GM11168 (cell line): ENCODE measurements around the gene TMEM209.
"Not testable (repeated sequence)": the region's sequence is repeated elsewhere in the genome, so short reads cannot be mapped to it uniquely, and the experiment has no call there.

ENCODE experiments used
- in situ Hi-C: fragments of 300-500 bp; cut with MboI; formaldehyde crosslinking; loops from one replicate; pipeline ENCODE4 v1.12.0; 2022; ENCODE audit warnings: low sequenced_read_pairs; ENCODE audit not compliant: unreplicated experiment

Gene TMEM209

GRCh38 chr7:130205084-130205947 is at the start of gene TMEM209:
Gene TMEM209, minus strand, starts transcription at chr7:130205406. Its CDS starts 31 bp downstream, at chr7:130205375.
- in situ Hi-C loops = no loop called here

GRCh38 chr7:130254555-130254954 is 49.3 kb upstream of the TMEM209 start:
- in situ Hi-C loops = no loop called here

GRCh38 chr7:130249626-130250025 is 44.4 kb upstream of the TMEM209 start:
- in situ Hi-C loops = not testable (repeated sequence)

- in situ Hi-C loops = not testable (repeated sequence)
Observed at GRCh38 chr7:130248842-130249241, 43.6 kb upstream of the TMEM209 start.

- in situ Hi-C loops = not testable (repeated sequence)
Observed at GRCh38 chr7:130246491-130246890, 41.3 kb upstream of the TMEM209 start.

GRCh38 chr7:130243486-130243885 is 38.3 kb upstream of the TMEM209 start:
- in situ Hi-C loops = not testable (repeated sequence)

- in situ Hi-C loops = no loop called here
Observed at GRCh38 chr7:130242198-130243014, 37.2 kb upstream of the TMEM209 start.

GRCh38 chr7:130240240-130240639 is 35.0 kb upstream of the TMEM209 start:
- in situ Hi-C loops = no loop called here

GRCh38 chr7:130236361-130236760 is 31.2 kb upstream of the TMEM209 start:
- in situ Hi-C loops = not testable (repeated sequence)

- in situ Hi-C loops = no loop called here
Observed at GRCh38 chr7:130234078-130234477, 28.9 kb upstream of the TMEM209 start.

GRCh38 chr7:130232209-130232608 is 27.0 kb upstream of the TMEM209 start:
- in situ Hi-C loops = no loop called here

- in situ Hi-C loops = no loop called here
Observed at GRCh38 chr7:130231792-130232191, 26.6 kb upstream of the TMEM209 start.

GRCh38 chr7:130229981-130230380 is 24.8 kb upstream of the TMEM209 start:
- in situ Hi-C loops = not testable (repeated sequence)

GRCh38 chr7:130228840-130229502 is 23.8 kb upstream of the TMEM209 start:
- in situ Hi-C loops = no loop called here

GRCh38 chr7:130227883-130228575 is 22.8 kb upstream of the TMEM209 start:
- in situ Hi-C loops = no loop called here

GRCh38 chr7:130226333-130226732 is 21.1 kb upstream of the TMEM209 start:
- in situ Hi-C loops = no loop called here

- in situ Hi-C loops = not testable (repeated sequence)
Observed at GRCh38 chr7:130224923-130225322, 19.7 kb upstream of the TMEM209 start.

- in situ Hi-C loops = no loop called here
Observed at GRCh38 chr7:130224210-130224609, 19.0 kb upstream of the TMEM209 start.

GRCh38 chr7:130223646-130224045 is 18.4 kb upstream of the TMEM209 start:
- in situ Hi-C loops = no loop called here

GRCh38 chr7:130221746-130222145 is 16.5 kb upstream of the TMEM209 start:
- in situ Hi-C loops = no loop called here
